SU-DHL-6 (cell line): ENCODE results near the gene TIE1.

ENCODE experiments used
- CTCF ChIP-seq: fragments of 200-600 bp; sonication (generic); IDR thresholded peaks from one replicate; pipeline ENCODE4 v1.5.1; 2017; ENCODE audit warnings: antibody characterized with exemption, mild to moderate bottlenecking, low read length, moderate library complexity; ENCODE audit not compliant: insufficient read depth, poor library complexity, severe bottlenecking
- EZH2phosphoT487 ChIP-seq: fragments of 200-600 bp; sonication (generic), shearing (Covaris generic); conservative IDR thresholded peaks from 2 replicates; pipeline ENCODE4 v1.6.1; 2018; ENCODE audit warnings: mild to moderate bottlenecking, antibody characterized with exemption, low read length, moderate library complexity, mixed read lengths

DNA sequence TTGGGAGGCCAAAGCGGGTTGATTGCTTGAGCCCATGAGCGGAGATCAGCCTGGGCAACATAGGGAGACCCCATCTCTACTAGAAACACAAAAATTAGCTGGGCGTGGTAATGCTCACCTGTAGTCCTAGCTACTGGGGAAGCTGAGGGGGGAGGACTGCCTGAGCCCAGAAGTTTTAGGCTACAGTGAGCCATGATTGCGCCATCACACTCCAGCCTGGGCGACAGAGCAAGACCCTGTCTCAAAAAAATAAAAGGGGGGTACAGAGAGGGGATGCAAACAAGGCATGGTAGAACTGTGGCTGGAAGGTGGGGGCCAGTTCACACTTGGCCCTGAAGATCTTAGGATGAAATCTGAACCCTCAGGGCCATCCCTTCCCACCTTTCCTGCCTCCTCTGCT lies 14.2 kb upstream of the TIE1 start:
- TF ChIP-seq CTCF (no peak), EZH2phosphoT487 (no peak)
